SH-SY5Y (cell line): ENCODE results near the gene ZNF660.

Experiments
- GATA2 ChIP-seq: IDR thresholded peaks from 2 replicates; pipeline ENCODE4 v1.6.1; 2011; ENCODE audit warnings: mild to moderate bottlenecking, low read depth, low read length
- GATA3 ChIP-seq: IDR thresholded peaks from 2 replicates; pipeline ENCODE4 v1.6.1; 2011; ENCODE audit warnings: low read depth, mild to moderate bottlenecking, low read length, moderate library complexity

DNA sequence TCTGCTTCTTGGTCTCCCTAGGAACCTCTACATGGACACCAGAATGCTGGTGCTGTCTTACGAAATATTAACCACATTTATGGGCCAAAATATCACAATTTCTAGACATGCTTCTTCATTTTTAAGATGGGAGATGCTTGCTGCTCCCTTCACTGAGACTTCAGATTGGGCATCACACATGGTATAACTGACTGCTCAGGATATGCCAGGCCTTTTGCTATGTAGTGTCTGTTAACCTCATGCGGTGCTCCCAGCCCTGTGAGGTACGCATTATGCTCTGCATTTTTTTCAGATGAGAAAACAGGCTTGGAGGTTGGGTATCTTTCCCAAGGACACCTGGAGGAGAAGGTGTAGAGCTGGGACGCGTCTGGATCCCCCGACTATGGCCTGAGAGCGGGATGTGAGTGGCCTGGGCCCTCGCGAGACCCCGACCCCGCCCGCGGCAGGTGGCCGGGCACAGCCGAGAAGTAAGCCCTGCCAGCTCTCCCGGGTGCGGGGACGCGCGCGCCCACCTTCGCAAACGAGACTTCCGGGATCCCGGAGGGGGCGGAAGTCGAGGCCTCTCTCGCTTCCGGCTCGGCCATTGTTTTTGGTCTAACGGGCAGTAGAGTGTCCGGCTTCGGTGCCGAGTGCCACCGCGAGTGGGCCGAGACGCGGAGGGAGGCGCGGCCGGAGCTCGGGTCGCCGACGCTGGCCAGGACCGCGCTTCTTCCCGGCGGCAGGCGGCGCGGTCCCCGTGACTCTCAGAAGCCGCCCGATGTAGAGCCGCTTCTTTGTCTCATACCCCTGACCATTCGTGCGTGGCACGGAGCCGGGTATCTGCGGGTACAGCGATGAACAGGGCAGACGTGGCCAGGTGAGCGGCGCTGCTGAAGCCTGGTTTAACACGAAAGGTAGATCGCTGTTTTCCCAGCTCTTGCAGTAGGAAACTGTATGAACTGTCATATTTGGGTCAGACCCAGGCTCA is 29.9 kb upstream of the ZNF660 start, which contains the start of gene ZKSCAN7:
- TF ChIP-seq GATA3, result no peak
- no peak for TF ChIP-seq GATA2
